ENCODE results near the gene IL2RA.
A peak's percentile ranks its signal among the peaks of the same experiment; 100 is the strongest.
"Not testable (repeated sequence)": the region's sequence is repeated elsewhere in the genome, so short reads cannot be mapped to it uniquely, and the experiment has no call there.

Gene IL2RA

DNA sequence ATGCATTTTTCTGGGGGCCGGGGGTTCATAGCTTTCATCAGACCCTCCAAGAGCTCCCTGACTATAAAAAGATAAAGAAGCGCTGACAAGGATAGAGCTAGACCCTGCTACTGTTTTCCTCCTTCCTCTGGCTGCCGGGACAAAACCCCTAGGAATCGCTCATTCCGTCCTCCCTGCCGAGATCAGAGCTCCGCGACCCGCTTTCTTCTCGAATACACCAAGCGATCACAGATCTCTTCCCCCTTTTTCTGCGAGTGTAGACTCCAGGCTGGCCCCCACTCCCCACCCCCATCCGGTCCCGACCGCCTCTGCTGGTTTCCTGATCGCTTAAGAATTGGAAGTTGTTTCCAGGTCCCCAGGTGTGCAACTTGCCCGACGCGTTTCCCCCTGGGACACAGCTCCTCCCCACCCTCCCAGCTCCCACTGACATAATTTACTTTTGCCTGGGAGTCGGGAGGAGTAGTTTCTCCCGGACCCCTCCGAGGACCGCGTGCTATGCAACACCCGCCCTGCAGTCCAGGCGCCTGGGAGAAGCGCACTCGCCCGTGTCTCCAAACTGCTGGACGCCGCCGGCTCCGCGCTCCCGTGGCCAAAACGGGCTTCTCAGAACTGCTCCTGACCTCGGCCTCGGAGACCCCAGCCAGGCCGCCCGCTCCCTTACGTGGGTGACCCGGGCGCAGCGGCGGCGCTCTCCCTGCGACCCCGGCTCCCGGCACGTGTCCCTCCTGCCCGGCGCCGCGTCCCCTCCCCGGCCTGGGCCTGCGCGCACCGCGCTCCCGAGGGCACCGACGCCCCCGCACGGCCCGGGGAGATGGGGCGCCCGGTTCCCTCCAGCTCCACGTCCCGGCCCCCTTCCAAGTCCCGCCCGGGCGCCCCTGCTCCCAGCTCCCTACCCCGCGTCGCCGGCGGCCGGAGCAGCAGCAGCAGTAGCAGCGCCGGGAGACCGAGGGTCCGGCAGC, 85.4 kb downstream of the IL2RA start:
- peak; percentile 63 for DNase-seq

- DNase-seq, result peak; percentile 76
These were observed 86.3 kb downstream of the IL2RA start for GRCh38 chr10:5975641-5976473.

GRCh38 chr10:5973069-5973468, 89.1 kb downstream of the IL2RA start:
- DNase-seq, result no peak

- no peak for DNase-seq
These were observed 90.3 kb downstream of the IL2RA start for GRCh38 chr10:5971886-5972285.

- DNase-seq, result peak; percentile 43
These were observed 90.8 kb downstream of the IL2RA start for GRCh38 chr10:5971315-5971832.

DNA sequence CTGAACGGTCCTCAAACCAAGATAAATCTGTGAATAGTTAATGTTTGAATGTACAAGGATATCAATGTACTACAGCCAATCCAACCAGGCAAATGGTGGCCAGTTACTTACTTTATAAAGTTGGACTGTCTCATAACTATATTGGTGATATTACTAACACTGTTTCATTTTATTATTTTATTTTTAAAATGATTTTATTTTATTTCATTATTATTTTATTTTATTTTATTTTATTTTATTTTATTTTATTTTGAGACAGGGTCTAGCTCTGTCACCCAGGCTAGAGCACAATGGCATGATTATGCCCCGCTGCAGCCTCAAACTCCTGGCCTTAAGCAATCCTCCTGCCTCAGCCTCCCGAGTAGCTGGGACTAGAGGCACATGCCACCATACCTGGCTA, 91.6 kb downstream of the IL2RA start:
- DNase-seq, result no peak

DNA sequence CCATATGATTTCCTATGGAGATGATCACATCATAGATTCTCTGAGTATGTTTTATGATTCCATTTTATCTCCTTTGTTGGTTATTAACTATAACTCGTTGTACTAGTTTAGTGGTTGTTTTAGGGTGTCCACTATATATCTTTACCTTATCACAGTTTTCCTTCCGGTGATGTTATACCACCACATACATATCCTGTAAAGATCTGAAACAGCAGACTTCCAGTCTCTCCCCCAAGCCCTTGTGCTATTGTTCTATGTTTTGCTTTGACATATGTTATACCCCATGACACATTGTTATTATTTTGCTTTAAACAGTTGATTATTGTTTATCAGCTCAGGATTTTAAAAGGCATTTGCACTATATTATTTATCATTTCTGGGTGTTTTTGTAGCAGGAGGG, 92.1 kb downstream of the IL2RA start:
- no peak for DNase-seq

DNA sequence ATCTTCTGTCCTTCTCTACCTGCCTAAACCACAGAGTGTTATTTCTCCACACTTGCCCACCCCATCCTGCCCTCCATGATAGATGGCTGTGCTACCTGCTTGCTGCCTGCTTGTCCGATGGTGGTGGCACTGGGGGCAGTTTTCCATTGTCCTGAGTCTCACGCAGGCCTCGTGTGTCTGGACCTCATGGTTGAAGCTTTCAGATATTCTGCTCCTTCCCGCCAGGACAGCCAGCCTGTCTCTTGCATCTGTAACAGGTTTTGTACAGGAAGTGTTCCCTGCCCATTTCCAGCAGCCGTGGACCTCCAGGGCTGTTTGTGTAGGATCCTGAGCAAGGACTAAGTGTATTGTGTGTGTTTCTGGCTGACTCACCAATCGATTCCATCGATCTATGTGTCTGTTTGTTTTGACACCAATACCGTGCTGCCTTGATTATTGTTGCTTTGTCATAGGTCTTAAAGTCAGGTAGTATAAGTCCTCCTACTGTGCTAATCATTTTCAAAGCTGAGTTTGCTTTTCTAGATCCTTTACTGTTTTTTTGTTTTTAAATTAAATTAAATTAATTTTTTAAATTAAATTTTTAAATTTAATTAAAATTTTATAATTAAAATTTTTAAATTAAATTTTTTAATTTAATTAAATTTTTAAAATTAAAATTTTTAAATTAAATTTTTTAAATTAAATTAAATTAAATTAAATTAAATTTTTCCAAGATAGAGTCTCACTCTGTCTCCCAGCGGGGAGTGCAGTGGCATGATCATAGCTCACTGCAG, 93.3 kb downstream of the IL2RA start:
- DNase-seq, result no peak

DNA sequence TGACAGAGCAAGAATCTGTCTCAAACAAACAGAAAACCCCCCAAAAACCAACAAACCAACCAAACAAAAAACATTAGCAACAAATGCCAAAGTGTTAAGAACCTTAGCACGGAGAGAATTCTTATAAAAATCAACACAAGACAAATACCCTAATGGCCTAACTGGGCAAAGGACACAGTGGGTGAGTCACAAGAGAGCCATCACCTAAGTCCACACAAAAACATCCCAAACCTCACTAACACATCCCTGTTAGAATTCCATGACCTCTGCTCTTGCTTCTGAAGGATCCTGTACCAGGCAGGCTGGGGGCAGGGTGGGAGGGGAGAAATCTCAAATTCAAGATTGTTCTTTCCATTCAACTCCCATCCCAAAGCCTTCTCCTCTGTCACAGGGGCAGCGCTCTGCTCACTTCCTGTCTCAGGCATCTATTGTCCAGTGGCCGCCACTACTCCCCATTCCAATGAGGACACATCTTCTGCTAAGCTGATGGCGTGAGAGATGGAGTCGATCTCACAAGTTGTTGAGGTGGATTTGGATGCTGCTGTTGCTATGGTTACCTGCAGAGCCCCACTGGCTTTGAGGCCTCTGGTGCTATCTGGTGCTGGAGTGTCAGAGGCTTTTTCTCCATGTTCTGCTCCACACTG, 94.0 kb downstream of the IL2RA start:
- DNase-seq, result no peak

DNA sequence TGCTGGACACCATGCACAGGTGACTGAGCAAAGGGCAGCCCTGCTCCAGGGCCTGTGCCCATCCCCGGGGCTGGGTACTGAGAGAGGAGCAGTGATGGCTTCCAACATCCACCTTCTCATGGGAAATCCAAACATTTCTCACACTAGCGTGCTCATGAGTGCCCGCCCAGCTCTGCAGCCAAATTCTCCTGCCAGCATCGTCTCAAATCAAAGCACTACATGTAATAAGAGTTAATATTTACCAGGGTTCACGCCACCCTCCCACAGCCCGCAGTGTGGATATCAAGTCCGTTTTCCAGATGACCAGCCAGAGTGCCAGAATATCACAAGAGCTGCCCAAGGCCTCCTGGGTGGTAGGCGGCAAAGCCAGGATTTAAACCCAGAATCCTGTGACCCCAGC, 96.9 kb downstream of the IL2RA start:
- DNase-seq, result no peak

- DNase-seq, result no peak
These were observed 97.4 kb downstream of the IL2RA start for GRCh38 chr10:5964736-5965135.

DNA sequence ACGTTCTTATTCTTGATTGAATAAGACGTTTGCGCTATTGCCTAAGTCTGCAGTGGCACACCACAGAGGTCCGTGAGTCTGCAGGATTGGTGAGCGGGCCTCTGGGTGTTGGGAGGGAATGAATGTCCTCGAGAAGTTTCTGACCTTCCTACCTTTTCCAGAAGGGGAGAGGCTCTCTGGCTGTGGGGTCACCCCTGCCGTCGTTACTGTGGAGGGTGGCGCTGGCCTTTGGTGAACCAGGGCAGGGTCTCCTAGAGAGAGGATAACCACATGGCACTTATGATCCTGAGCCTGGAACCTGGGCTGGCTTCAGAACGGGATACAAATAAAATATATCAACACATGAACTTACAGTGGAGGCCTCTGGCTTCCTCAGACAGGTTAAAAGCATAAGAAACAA, 98.6 kb downstream of the IL2RA start:
- no peak for DNase-seq

DNA sequence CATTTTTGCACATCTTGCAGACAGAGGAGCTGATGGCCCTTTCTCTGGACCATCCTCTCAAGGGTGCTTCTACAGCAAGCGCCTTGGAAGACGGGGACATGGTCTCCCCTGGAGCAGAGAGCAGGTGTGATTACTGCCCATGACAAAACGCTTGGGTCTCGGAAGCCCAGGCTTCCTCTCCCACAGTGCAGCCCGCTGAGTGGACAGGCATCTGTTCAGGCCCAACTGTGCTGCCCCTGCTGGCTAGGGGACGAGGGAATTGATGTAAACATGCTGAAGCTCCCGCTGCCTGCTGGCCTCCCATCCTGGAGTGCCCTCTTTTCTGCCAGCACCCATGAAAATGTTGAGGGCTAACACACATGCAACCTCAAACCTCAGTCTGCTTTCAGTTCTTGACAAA, 99.1 kb downstream of the IL2RA start:
- no peak for DNase-seq

DNA sequence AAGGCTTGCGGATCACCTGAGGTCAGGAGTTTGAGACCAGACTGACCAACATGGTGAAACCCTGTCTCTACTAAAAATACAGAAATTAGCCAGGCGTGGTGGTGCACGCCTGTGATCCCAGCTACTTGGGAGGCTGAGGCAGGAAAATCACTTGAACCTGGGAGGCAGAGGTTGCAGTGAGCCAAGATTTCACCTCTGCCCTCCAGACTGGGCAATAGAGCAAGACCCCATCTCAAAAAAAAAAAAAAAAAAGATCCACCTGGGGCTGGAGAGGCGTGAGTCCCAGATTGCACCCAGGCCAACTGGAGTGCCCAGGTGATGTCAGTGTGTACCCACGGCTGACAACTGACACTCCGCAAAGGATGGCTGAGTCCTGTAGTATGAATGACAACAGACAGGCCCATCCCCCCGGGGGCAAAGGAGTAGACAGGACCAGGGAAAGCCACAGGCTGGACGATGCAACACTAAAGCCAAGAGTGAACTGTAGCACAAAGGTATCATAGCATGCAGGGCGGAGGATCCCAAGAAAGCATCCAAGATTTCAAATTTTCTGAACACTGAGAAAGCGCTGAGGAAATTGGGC, 99.7 kb downstream of the IL2RA start:
- not testable (repeated sequence) for DNase-seq

DNA sequence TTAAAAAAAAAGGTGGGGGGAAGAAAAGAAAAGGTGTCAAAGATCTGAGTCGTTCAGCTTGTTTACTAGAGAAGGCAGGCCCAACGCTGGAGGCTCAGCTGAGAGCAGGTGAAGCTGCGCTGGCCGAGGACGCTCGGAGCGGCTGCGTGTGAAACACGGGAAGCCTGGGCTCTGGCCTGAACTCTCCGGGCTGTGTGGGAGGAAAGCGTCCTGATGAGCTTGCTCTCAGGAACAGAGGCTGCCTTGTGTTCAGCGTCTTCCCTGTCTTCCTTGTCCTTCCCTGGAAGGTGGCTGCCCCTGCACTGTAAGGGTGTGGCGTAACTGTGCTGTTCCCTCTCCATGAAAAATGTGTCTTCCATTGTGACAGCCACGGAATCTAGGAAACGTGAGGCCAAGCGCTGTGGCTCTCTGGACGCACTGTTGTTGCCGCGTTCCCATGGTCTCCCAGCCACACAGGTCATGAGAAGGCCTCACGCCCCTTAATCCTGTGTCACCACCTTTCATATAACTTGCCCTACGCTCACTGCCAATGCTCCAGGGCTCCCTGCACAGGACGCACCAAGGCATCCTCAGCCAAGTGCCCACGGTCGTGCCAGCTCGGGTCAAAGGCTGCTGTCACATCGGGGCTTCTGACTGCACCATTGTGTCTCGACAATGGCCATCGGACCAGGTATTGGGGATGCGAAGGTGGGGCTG, 100.6 kb downstream of the IL2RA start:
- DNase-seq, result no peak

- not testable (repeated sequence) for DNase-seq
These were observed 101.2 kb downstream of the IL2RA start for GRCh38 chr10:5960973-5961275.
